ENCODE data around the gene CD226. TPM values are rescaled to one million over a fixed set of nuclear protein-coding genes. Genes with fewer than 3 reads are reported as not detected.

Gene CD226
- total RNA-seq, 1 donor from 2014 or later, result 0.82 TPM

- DNase-seq (ENCODE audit: low spot score in 2 of 2), result no peak
- no peak for FAIRE-seq
Observed at GRCh38 chr18:69830189-69830588, 117.5 kb downstream of the CD226 start.

DNA sequence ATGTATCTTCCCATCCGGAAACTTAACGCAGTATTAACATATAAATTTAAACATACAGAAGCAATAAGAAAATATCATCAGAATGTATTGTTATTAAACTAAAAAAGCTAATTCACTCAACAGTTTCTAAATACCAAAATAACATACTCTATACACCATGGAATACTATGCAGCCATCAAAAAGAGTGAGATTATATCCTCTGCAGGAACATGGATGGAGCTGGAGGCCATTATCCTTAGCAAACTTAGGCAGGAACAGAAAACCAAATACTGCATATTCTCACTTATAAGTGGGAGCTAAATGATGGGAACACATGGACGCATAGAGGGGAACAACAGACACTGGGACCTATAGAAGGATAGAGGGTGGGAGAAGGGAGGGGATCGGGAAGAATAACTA lies 127.1 kb downstream of the CD226 start:
- no peak for FAIRE-seq
- no peak for DNase-seq (ENCODE audit: low spot score in 2 of 2)

- no peak for FAIRE-seq
- DNase-seq (ENCODE audit: low spot score in 2 of 2), result no peak
Observed at GRCh38 chr18:69819460-69819859, 128.2 kb downstream of the CD226 start.

GRCh38 chr18:69817335-69817940 lies 130.2 kb downstream of the CD226 start:
- DNase-seq (ENCODE audit: low spot score in 2 of 2) (no peak), FAIRE-seq (no peak)

DNA sequence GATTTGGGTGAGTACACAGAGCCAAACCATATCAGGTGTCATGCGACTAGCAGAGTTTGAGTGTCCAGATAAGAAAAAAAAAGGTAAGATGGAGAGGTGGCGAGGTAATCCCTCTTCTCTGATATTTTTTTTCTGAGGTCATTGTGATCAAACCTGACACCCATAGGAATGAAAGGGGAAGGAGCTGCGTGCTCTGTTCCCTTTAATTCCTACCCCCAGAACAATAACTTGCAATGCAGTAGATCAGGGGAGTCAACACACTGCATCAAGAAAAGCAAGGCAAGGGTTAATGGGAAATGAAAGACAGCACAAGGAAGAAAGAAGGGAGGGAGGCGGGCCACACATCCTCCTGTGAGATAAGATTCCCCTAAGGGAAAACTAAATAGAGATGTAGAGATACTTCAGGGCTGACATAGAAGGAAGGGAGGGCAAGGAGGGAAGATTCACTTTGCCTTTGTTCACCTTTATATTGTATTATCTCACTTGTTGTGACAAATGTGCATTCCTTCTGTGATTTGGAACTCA lies 132.8 kb downstream of the CD226 start:
- no peak for FAIRE-seq
- DNase-seq (ENCODE audit: low spot score in 2 of 2), result no peak

- FAIRE-seq (no peak), DNase-seq (ENCODE audit: low spot score in 2 of 2) (no peak)
Observed at GRCh38 chr18:69813559-69813958, 134.1 kb downstream of the CD226 start.

DNA sequence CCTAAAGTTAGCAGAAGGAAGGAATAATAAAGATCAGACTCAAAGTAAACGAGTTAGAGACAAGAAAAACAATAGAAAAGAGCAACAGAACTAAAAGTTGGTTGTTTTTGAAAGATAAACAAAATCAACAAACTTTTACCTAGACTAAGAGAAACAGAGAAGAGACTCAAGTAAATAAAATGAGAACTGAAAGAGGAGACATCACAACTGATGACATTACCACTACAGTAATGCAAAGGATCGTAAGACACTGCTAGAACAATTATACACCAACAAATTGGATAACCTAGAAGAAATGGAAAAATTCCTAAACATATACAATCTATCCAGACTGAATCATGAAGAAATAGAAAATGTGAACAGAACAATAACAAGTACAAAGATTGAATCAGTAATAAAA lies 139.3 kb downstream of the CD226 start:
- no peak for DNase-seq (ENCODE audit: low spot score in 2 of 2)
- FAIRE-seq, result no peak

DNA sequence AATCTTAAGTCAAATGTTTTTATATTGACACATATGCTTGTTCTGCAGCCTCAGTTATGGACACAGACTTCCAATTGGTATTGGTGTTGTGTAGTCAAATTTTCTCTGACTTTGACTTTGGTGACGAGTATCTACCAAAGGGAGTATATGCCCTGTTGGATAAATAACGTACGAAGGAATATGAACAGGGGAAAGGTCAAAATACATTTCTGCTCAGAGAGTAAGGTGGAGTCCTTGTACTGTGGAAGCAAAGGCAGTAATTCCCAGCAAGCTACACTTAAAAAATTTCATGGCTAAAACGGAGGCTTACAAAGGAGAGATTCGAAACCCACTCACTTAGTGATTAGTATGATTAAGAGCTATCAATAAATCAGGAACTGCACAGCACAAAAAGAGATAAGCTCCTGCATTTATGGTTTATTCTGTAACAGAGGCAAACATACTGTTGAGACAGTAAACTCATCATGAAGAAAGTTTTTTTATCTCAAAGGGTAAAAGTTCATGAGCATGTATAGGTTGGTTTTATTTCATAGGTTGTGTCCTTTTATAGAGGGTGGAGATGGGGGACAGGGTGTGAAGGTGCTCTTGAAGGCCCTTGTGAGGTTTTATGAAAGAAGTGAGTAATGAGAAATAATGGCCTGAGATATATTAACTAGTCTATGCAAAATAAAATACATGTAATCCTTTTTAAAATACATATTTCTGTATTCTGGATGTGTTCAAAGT lies 142.7 kb downstream of the CD226 start:
- DNase-seq (ENCODE audit: low spot score in 2 of 2), result no peak
- no peak for FAIRE-seq
